Karpas-422 (cell line): ENCODE results near the gene CENPL. TPM values are rescaled to one million over a fixed set of nuclear protein-coding genes. Genes with fewer than 3 reads are reported as not detected.

Experiments
- DNase-seq: peaks from one replicate; pipeline ENCODE4 v3.0.0-alpha.2; 2015
- H2AFZ ChIP-seq: fragments of 200-600 bp; sonication (generic); 2 replicates; pipeline ENCODE4 v1.6.1; 2014; ENCODE audit warnings: antibody characterized with exemption, low read length, mixed read lengths
- H3K27ac ChIP-seq: fragments of 200-600 bp; sonication (generic); 2 replicates; pipeline ENCODE4 v1.5.1; 2014; ENCODE audit warnings: mild to moderate bottlenecking, low read length, moderate library complexity
- H3K27me3 ChIP-seq: fragments of 200-600 bp; sonication (generic); 2 replicates; pipeline ENCODE4 v1.6.1; 2014; ENCODE audit warnings: low read length, mixed read lengths
- H3K36me3 ChIP-seq: fragments of 200-600 bp; sonication (generic); 2 replicates; pipeline ENCODE4 v1.6.1; 2014; ENCODE audit warnings: low read length, mixed read lengths; ENCODE audit not compliant: insufficient read depth
- H3K4me1 ChIP-seq: fragments of 200-600 bp; sonication (generic); 2 replicates; pipeline ENCODE4 v1.6.1; 2014; ENCODE audit warnings: mild to moderate bottlenecking, low read length, mixed read lengths
- H3K4me2 ChIP-seq: fragments of 200-600 bp; sonication (generic); 2 replicates; pipeline ENCODE4 v1.6.1; 2014; ENCODE audit warnings: low read length, low read depth, mild to moderate bottlenecking; ENCODE audit not compliant: poor library complexity, severe bottlenecking
- H3K4me3 ChIP-seq: fragments of 200-600 bp; sonication (generic); 2 replicates; pipeline ENCODE4 v1.5.1; 2014; ENCODE audit warnings: mild to moderate bottlenecking, antibody characterized with exemption, low read length, mixed read lengths
- H3K79me2 ChIP-seq: fragments of 200-600 bp; sonication (generic); 2 replicates; pipeline ENCODE4 v1.6.1; 2014; ENCODE audit warnings: mild to moderate bottlenecking, low read length, mixed read lengths
- H3K9ac ChIP-seq: fragments of 200-600 bp; sonication (generic); 2 replicates; pipeline ENCODE4 v1.6.0; 2014; ENCODE audit warnings: low read length
- H3K9me2 ChIP-seq: fragments of 200-600 bp; sonication (generic), shearing (Covaris generic); replicated peaks from 2 replicates; pipeline ENCODE4 v1.6.0; 2014; ENCODE audit warnings: mild to moderate bottlenecking, low read length, moderate library complexity; ENCODE audit not compliant: insufficient read depth
- H3K9me3 ChIP-seq: fragments of 300-700, 200-600 bp; sonication (generic); 2 replicates; pipeline ENCODE4 v1.6.1; 2014; ENCODE audit warnings: low read length, mixed read lengths
- H4K20me1 ChIP-seq: fragments of 200-600 bp; sonication (generic); 2 replicates; pipeline ENCODE4 v1.6.1; 2014; ENCODE audit warnings: mild to moderate bottlenecking, antibody characterized with exemption, low read length, low read depth; ENCODE audit not compliant: insufficient read depth
- total RNA-seq: library from RNA; depleted of rRNA; stranded (reverse); fragments of >200 nt; shearing (Covaris generic); gene quantifications from 2 replicates; pipeline ENCODE4 v1.2.3, GENCODE V29; 2014; ENCODE audit warnings: low replicate concordance; rRNA removed

CENPL gene
- total RNA-seq, result 15.5 and 29.3 TPM in 2 replicates

- H3K27me3 ChIP-seq, result no peaks in the 10 kb centered on the region
- no peaks in the 10 kb centered on the region for H3K9me2 ChIP-seq
- peak within 1 kb of the TSS; percentile 76 for H3K4me3 ChIP-seq
- H3K27ac ChIP-seq, result peak within 1 kb of the TSS; percentile 81
- H3K9me3 ChIP-seq, result no peaks in the 10 kb centered on the region
- H3K79me2 ChIP-seq, result peaks cover 63% of the 10 kb centered on the region
- peak within 1 kb of the TSS; percentile 75 for H3K9ac ChIP-seq
- peak; percentile 98 for DNase-seq
- peak within 1 kb of the TSS; percentile 86 for H3K4me2 ChIP-seq
- peaks cover 22% of the 10 kb centered on the region; the same call in 1 of the 2 replicates for H3K36me3 ChIP-seq
- H2AFZ ChIP-seq, result peak within 1 kb of the TSS; percentile 73
- peaks cover 16% of the 10 kb centered on the region for H3K4me1 ChIP-seq
- H4K20me1 ChIP-seq, result no peaks in the 10 kb centered on the region; the same call in 1 of the 2 replicates
Observed at GRCh38 chr1:173824315-173825081, at the start of gene CENPL, which contains the start of gene DARS2. CENPL (minus strand) TSS chr1:173824883; CDS start chr1:173811299, 13,584 bp downstream. DARS2 (plus strand) TSS chr1:173824673; CDS start chr1:173825230, 557 bp downstream.

GRCh38 chr1:173871500-173871899, 46.8 kb upstream of the CENPL start:
- Histone ChIP-seq H3K36me3 (peaks cover 12% of the 10 kb centered on the region), H3K9me2 (no peaks in the 10 kb centered on the region), H3K27me3 (no peaks in the 10 kb centered on the region), H3K79me2 (peaks cover 17% of the 10 kb centered on the region), H2AFZ (no peak overlapping the region), H3K4me2 (no peak overlapping the region), H3K27ac (no peak overlapping the region), H4K20me1 (peaks cover 11% of the 10 kb centered on the region; the same call in 1 of the 2 replicates), H3K9ac (no peak overlapping the region), H3K4me3 (no peak overlapping the region), H3K4me1 (peaks cover 20% of the 10 kb centered on the region), H3K9me3 (no peaks in the 10 kb centered on the region)
- DNase-seq, result no peak

- Histone ChIP-seq H3K36me3 (peaks cover 16% of the 10 kb centered on the region), H3K4me3 (no peak overlapping the region), H3K9me3 (no peaks in the 10 kb centered on the region), H3K79me2 (peaks cover 21% of the 10 kb centered on the region), H3K4me2 (no peak overlapping the region), H4K20me1 (peaks cover 16% of the 10 kb centered on the region; the same call in 1 of the 2 replicates), H3K27ac (no peak overlapping the region), H3K27me3 (no peaks in the 10 kb centered on the region), H3K9ac (no peak overlapping the region), H2AFZ (no peak overlapping the region), H3K4me1 (peaks cover 24% of the 10 kb centered on the region), H3K9me2 (no peaks in the 10 kb centered on the region)
- DNase-seq, result no peak
Observed at GRCh38 chr1:173871091-173871490, 46.4 kb upstream of the CENPL start.

- Histone ChIP-seq H2AFZ (no peak overlapping the region), H3K9me2 (no peaks in the 10 kb centered on the region), H4K20me1 (peaks cover 22% of the 10 kb centered on the region), H3K79me2 (peaks cover 24% of the 10 kb centered on the region), H3K4me2 (peak overlapping the region; percentile 75), H3K27me3 (no peaks in the 10 kb centered on the region), H3K4me3 (no peak overlapping the region), H3K9me3 (no peaks in the 10 kb centered on the region), H3K36me3 (peaks cover 22% of the 10 kb centered on the region), H3K27ac (0 out of 2 replicates have a peak overlapping the region, but pooled peaks have one; percentile 92), H3K9ac (no peak overlapping the region), H3K4me1 (peaks cover 30% of the 10 kb centered on the region)
- DNase-seq, result no peak
Observed at GRCh38 chr1:173870252-173871075, 45.8 kb upstream of the CENPL start.

GRCh38 chr1:173869021-173869359, 44.3 kb upstream of the CENPL start:
- H3K27me3 ChIP-seq, result no peaks in the 10 kb centered on the region
- peaks cover 37% of the 10 kb centered on the region for H3K36me3 ChIP-seq
- peaks cover 37% of the 10 kb centered on the region for H3K4me1 ChIP-seq
- peaks cover 24% of the 10 kb centered on the region for H3K79me2 ChIP-seq
- no peaks in the 10 kb centered on the region for H3K9me3 ChIP-seq
- no peak for DNase-seq
- H2AFZ ChIP-seq, result no peak overlapping the region
- peaks cover 35% of the 10 kb centered on the region for H4K20me1 ChIP-seq
- H3K27ac ChIP-seq, result peak overlapping the region; percentile 92
- H3K4me3 ChIP-seq, result peak overlapping the region; percentile 94
- H3K9me2 ChIP-seq, result no peaks in the 10 kb centered on the region
- H3K9ac ChIP-seq, result peak overlapping the region; percentile 79
- H3K4me2 ChIP-seq, result peak overlapping the region; percentile 75

- peak; percentile 95 for DNase-seq
- H3K4me1 ChIP-seq, result peaks cover 37% of the 10 kb centered on the region
Observed at GRCh38 chr1:173868266-173869020, 43.8 kb upstream of the CENPL start, which contains the start of gene ZBTB37. ZBTB37 (plus strand) TSS chr1:173868380; CDS start chr1:173870226, 1,846 bp downstream.

GRCh38 chr1:173867753-173868265, 43.1 kb upstream of the CENPL start, which contains the start of gene GAS5:
GAS5 (minus strand) TSS chr1:173867989.
- Histone ChIP-seq H4K20me1 (peaks cover 39% of the 10 kb centered on the region), H3K27me3 (no peaks in the 10 kb centered on the region), H3K4me3 (peak within 1 kb of the TSS; percentile 94), H3K36me3 (peaks cover 48% of the 10 kb centered on the region), H2AFZ (no peak within 1 kb of the TSS), H3K9me3 (no peaks in the 10 kb centered on the region), H3K4me1 (peaks cover 37% of the 10 kb centered on the region), H3K9me2 (no peaks in the 10 kb centered on the region), H3K4me2 (peak within 1 kb of the TSS; percentile 96), H3K79me2 (peaks cover 24% of the 10 kb centered on the region), H3K9ac (peak within 1 kb of the TSS; percentile 92), H3K27ac (peak within 1 kb of the TSS; percentile 92)
- peak; percentile 100 for DNase-seq

More at GRCh38 chr1:173868266-173869020, 43.8 kb upstream of the CENPL start, which contains the start of gene ZBTB37:
- H2AFZ ChIP-seq, result no peak within 1 kb of the TSS
- H3K9me3 ChIP-seq, result no peaks in the 10 kb centered on the region
- H3K36me3 ChIP-seq, result peaks cover 42% of the 10 kb centered on the region
- H4K20me1 ChIP-seq, result peaks cover 35% of the 10 kb centered on the region
- no peaks in the 10 kb centered on the region for H3K9me2 ChIP-seq
- no peaks in the 10 kb centered on the region for H3K27me3 ChIP-seq
- peak within 1 kb of the TSS; percentile 92 for H3K9ac ChIP-seq
- H3K4me3 ChIP-seq, result peak within 1 kb of the TSS; percentile 94
- peak within 1 kb of the TSS; percentile 92 for H3K27ac ChIP-seq
- peak within 1 kb of the TSS; percentile 96 for H3K4me2 ChIP-seq
- peaks cover 24% of the 10 kb centered on the region for H3K79me2 ChIP-seq
